ENCODE data around the gene UBR2. TPM values are rescaled to one million over a fixed set of nuclear protein-coding genes. Genes with fewer than 3 reads are reported as not detected.
"Not testable (repeated sequence)": the region's sequence is repeated elsewhere in the genome, so short reads cannot be mapped to it uniquely, and the experiment has no call there.

The UBR2 gene
- total RNA-seq, 1 experiment from 2014 or later = 16.3 TPM

DNA sequence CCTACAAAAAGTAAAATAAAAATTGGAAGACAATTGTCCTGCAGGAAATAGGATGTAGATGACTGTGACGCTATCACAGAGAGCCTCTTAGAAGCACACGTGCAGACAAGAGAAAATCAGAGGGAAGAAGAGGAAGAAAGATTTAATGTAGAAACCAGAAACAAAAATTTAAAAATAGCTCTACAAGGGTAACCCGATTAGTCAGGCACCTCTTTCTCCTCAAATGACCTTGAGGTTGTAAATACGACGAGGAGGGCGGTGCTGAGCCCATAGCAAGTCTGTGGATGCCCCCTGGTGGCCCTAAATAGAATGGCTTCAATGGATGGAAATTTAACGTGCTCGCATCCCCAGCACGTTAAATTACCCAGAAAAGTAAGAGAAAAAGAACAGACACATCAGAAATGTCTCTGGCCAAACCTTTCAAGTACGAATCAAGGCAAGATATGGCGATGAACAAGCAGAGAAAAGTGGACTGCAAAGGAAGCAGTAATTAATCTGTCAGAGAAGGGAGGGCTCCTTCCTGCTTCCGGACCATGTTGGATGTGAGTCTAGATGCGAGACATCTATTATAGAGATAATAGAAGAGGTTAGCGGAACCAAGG lies 162.8 kb downstream of the UBR2 start:
- DNase-seq (ENCODE audit: low spot score) = peak; percentile 57

DNA sequence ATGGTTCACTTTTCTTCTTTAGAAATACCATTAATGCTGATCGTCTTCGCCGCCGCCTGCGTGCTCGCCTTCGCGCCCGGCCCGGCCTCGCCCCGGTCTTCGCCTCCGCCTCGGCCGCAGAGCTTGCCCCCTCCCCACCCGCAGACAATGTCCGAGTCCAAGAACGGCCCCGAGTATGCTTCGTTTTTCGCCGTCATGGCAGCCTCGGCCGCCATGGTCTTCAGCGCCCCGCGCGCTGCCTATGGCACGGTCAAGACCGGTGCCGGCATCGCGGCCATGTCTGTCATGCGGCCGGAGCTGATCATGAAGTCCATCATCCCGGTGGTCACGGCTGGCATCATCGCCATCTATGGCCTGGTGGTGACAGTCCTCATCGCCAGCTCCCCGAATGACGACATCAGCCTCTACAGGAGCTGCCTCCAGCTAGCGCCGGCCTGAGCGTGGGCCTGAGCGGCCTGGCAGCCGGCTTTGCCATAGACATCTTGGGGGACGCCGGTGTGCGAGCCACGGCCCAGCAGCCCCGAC lies 163.3 kb downstream of the UBR2 start:
- DNase-seq (ENCODE audit: low spot score) = no peak

DNA sequence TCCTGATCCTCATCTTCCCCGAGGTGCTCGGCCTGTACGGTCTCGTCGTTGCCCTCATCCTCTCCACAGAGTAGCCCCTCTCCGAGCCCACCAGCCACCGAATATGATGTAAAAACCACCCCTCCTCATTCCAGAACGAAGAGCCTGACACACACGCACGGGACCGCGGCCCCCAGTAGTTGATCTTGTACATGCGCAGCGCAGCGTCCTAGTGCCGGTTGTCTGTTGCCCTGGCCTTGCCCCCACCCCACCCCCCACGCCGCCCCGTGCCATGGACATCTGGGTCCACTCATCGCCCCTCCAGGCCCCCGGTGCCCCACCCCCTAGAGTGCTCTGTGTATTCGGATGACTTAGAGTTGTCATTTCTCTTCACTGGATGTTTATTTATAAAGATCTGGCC lies 163.8 kb downstream of the UBR2 start:
- DNase-seq (ENCODE audit: low spot score) = no peak

DNA sequence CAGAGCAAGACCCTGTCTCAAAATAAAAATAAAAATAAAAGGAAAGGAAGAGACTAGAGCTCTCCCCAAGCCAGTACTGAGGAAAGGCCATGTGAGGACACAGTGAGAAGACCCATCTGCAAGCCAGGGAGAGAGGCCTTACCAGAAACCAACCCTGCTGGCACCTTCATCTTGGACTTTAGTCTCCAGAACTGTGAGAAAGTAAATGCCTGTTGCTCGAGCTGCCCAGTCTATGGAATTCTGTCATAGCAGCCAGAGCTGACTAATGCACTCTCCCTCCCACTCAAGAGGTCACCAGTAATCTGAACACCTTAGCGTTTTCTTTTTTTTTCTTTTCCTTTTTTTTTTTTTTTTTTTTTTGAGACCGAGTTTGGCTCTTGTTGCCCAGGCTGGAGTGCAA lies 165.9 kb downstream of the UBR2 start:
- DNase-seq (ENCODE audit: low spot score) = no peak

DNA sequence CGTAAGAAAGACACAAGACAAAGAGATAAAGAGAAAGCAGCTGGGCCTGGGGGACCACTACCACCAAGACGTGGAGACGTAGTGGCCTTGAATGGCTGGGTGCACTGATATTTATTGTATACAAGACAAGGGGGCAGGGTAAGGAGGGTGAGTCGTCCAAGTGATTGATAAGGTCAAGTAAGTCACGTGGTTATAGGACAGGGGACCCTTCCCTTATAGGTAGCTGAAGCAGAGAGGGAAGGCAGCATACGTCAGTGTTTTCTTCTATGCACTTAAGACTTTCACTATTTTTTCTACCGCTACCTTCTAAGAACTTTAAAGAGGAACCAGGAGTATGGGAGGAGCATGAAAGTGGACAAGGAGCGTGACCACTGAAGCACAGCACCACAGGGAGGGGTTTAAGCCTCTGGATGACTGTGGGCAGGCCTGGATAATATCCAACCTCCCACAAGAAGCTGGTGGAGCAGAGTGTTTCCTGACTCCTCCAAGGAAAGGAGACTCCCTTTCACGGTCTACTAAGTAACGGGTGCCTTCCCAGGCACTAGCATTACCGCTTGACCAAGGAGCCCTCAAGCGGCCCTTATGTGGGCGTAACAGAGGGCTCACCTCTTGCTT lies 170.1 kb downstream of the UBR2 start:
- not testable (repeated sequence) for DNase-seq (ENCODE audit: low spot score)

GRCh38 chr6:42735976-42736375 lies 172.1 kb downstream of the UBR2 start:
- DNase-seq (ENCODE audit: low spot score) = no peak

- no peak for DNase-seq (ENCODE audit: low spot score)
Observed at GRCh38 chr6:42740725-42741124, 176.9 kb downstream of the UBR2 start.

- DNase-seq (ENCODE audit: low spot score) = peak; percentile 70
Observed at GRCh38 chr6:42742116-42742894, 178.5 kb downstream of the UBR2 start.

Other genes with a start within 250 kb of the UBR2 start
- gene TRERF1, start 112.1 kb upstream of the UBR2 start, total RNA-seq (2014; rRNA removed; shearing (Covaris generic)) = 3.4 and 3.5 TPM in 2 replicates
- not detected in 2 replicates for gene PRPH2, start 158.6 kb downstream of the UBR2 start, total RNA-seq (2014; rRNA removed; shearing (Covaris generic))
- 44.7 and 50.0 TPM in 2 replicates for gene TBCC, start 182.1 kb downstream of the UBR2 start, total RNA-seq (2014; rRNA removed; shearing (Covaris generic))
- 3.7 and 3.9 TPM in 2 replicates for gene BICRAL, start 218.0 kb downstream of the UBR2 start, total RNA-seq (2014; rRNA removed; shearing (Covaris generic))

Data from A172 (cell line).